ENCODE data around the gene CLNK.

The CLNK gene

GRCh38 chr4:10442976-10443375 lies 241.6 kb downstream of the CLNK start:
- no peak for DNase-seq

GRCh38 chr4:10441512-10441911 lies 243.1 kb downstream of the CLNK start:
- DNase-seq: no peak

GRCh38 chr4:10438924-10439323 lies 245.6 kb downstream of the CLNK start:
- DNase-seq: no peak

- DNase-seq: no peak
Measured at GRCh38 chr4:10437735-10438134, 246.8 kb downstream of the CLNK start.
